Measurements from ENCODE around the gene ABCB11.

GRCh38 chr2:169007941-169008340 is 23.2 kb downstream of the ABCB11 start:
- TF ChIP-seq, protein P1, sequence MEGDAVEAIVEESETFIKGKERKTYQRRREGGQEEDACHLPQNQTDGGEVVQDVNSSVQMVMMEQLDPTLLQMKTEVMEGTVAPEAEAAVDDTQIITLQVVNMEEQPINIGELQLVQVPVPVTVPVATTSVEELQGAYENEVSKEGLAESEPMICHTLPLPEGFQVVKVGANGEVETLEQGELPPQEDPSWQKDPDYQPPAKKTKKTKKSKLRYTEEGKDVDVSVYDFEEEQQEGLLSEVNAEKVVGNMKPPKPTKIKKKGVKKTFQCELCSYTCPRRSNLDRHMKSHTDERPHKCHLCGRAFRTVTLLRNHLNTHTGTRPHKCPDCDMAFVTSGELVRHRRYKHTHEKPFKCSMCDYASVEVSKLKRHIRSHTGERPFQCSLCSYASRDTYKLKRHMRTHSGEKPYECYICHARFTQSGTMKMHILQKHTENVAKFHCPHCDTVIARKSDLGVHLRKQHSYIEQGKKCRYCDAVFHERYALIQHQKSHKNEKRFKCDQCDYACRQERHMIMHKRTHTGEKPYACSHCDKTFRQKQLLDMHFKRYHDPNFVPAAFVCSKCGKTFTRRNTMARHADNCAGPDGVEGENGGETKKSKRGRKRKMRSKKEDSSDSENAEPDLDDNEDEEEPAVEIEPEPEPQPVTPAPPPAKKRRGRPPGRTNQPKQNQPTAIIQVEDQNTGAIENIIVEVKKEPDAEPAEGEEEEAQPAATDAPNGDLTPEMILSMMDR (IDR thresholded peaks at IDR 0.05): no peak
- TF ChIP-seq POLR2A (IDR thresholded peaks at IDR 0.05): no peak
